Neural progenitor cell (in vitro differentiated cells): ENCODE measurements around the gene PRSS53. TPM values are rescaled to one million over a fixed set of nuclear protein-coding genes. Genes with fewer than 3 reads are reported as not detected.
"Not testable (repeated sequence)": the region's sequence is repeated elsewhere in the genome, so short reads cannot be mapped to it uniquely, and the experiment has no call there.

Experiments used
- DNase-seq: peaks from one replicate; pipeline ENCODE4 v3.0.0-alpha.2; 2016; ENCODE audit warnings: low spot score
- H2AFZ ChIP-seq: fragments of 200-600 bp; sonication (generic); replicated peaks from 2 replicates; pipeline ENCODE4 v1.6.1; 2016; ENCODE audit warnings: antibody characterized with exemption
- H3F3A ChIP-seq: fragments of 200-600 bp; sonication (generic); 2 replicates; pipeline ENCODE4 v1.6.1; 2016; ENCODE audit warnings: antibody characterized with exemption, low read depth
- H3K27ac ChIP-seq: fragments of 200-600 bp; sonication (generic); 2 replicates; pipeline ENCODE4 v1.5.1; 2016; ENCODE audit warnings: mild to moderate bottlenecking
- H3K27me3 ChIP-seq: fragments of 200-600 bp; sonication (generic); 2 replicates; pipeline ENCODE4 v1.6.1; 2016; ENCODE audit warnings: mild to moderate bottlenecking, moderate library complexity
- H3K36me3 ChIP-seq: fragments of 200-600 bp; sonication (generic); 2 replicates; pipeline ENCODE4 v1.5.1; 2016
- H3K4me1 ChIP-seq: fragments of 200-600 bp; sonication (generic); 2 replicates; pipeline ENCODE4 v1.6.1; 2016; ENCODE audit warnings: mixed run types
- H3K4me2 ChIP-seq: fragments of 200-600 bp; sonication (generic); 2 replicates; pipeline ENCODE4 v1.6.1; 2016
- H3K4me3 ChIP-seq: fragments of 200-600 bp; sonication (generic); 2 replicates; pipeline ENCODE4 v1.5.1; 2016
- H3K79me2 ChIP-seq: fragments of 200-600 bp; sonication (generic); 2 replicates; pipeline ENCODE4 v1.6.1; 2016; ENCODE audit warnings: low read depth
- H3K9ac ChIP-seq: fragments of 200-600 bp; sonication (generic); 2 replicates; pipeline ENCODE4 v1.6.1; 2016
- H3K9me3 ChIP-seq: fragments of 200-600 bp; sonication (generic); 2 replicates; pipeline ENCODE4 v1.5.1; 2016; ENCODE audit warnings: low read depth
- H4K20me1 ChIP-seq: fragments of 200-600 bp; sonication (generic); 2 replicates; pipeline ENCODE4 v1.6.1; 2016; ENCODE audit warnings: low read depth
- H3K27ac Mint-ChIP-seq: 3 replicates; pipeline ENCODE4 v1.8.0; 2021; ENCODE audit warnings: mixed read lengths
- H3K27me3 Mint-ChIP-seq: 2 replicates; pipeline ENCODE4 v1.8.0; 2022; ENCODE audit warnings: low read depth, mild to moderate bottlenecking, inconsistent platforms, moderate library complexity, mixed read lengths; ENCODE audit not compliant: insufficient read depth
- H3K36me3 Mint-ChIP-seq: 3 replicates; pipeline ENCODE4 v1.8.0; 2021; ENCODE audit warnings: mixed read lengths
- H3K4me1 Mint-ChIP-seq: 3 replicates; pipeline ENCODE4 v1.8.0; 2021; ENCODE audit warnings: mixed read lengths
- H3K4me3 Mint-ChIP-seq: 3 replicates; pipeline ENCODE4 v1.8.0; 2021; ENCODE audit warnings: mild to moderate bottlenecking, moderate library complexity, mixed read lengths
- H3K9me3 Mint-ChIP-seq: 3 replicates; pipeline ENCODE4 v1.8.0; 2020; ENCODE audit warnings: mixed read lengths
- EZH2 ChIP-seq: fragments of 200-600 bp; sonication (generic); IDR thresholded peaks from 2 replicates; pipeline ENCODE4 v1.6.1; 2017; ENCODE audit warnings: antibody characterized with exemption, mild to moderate bottlenecking, moderate library complexity
- EZH2phosphoT487 ChIP-seq: fragments of 200-600 bp; sonication (generic); IDR thresholded peaks from 2 replicates; pipeline ENCODE4 v1.6.1; 2017; ENCODE audit warnings: antibody characterized with exemption
- total RNA-seq: library from RNA; depleted of rRNA; stranded (reverse); fragments of >200 nt; gene quantifications from 2 replicates; pipeline ENCODE4 v1.2.3, GENCODE V29; 2015; ENCODE audit warnings: low replicate concordance
- TF ChIP-seq, protein P1 (sequence below): fragments of 200-600 bp; sonication (generic); IDR thresholded peaks from 2 replicates; pipeline ENCODE4 v1.5.1; 2017; ENCODE audit warnings: antibody characterized with exemption, mild to moderate bottlenecking

Gene PRSS53
- total RNA-seq: 2.3 and 7.7 TPM in 2 replicates

DNA sequence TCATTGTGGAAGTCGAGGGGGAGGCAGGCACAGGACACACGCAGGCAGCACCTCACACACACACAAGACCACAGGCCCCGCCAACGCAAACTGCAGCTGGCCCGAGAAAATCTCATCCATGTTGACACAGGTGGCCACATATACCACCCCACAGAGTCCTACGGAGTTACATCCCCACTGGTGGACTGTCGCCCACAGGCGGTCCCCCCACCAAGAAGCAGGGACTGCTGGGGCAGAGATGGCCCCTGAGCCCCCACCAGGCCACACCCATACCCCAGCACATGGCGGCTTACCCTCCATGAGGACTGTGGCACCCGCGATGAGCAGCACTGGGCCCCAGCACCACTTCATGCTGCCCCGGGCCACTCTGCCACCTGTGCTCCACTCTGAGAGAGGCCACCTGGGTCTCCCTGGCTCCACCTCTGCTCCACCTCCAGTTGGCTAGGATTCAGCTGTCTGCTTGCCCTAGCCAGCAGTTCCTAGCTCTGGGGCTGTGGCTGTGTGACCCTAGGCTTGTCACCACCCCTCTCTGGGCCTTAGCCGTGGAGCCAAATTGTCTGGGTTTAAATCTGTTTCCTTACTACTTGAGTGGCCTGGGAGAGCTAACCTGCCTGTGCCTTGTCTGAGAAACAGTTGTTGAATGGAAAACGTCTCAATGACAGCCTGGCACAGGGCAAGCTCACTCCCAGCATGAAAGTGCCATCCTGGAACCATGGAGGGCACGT is at the start of gene PRSS53:
TSS of gene PRSS53 (minus strand) at position 485 of the 725 bp plus-strand sequence. CDS start at position 351, 134 bp downstream.
- Mint-ChIP-seq H3K36me3 (peaks cover 5% of the 10 kb centered on the region), H3K27me3 (peaks cover 5% of the 10 kb centered on the region), H3K4me1 (peaks cover 5% of the 10 kb centered on the region), H3K27ac (no peak within 1 kb of the TSS), H3K4me3 (no peak within 1 kb of the TSS), H3K9me3 (no peaks in the 10 kb centered on the region)
- TF ChIP-seq EZH2 (no peak), EZH2phosphoT487 (no peak)
- TF ChIP-seq, protein P1, sequence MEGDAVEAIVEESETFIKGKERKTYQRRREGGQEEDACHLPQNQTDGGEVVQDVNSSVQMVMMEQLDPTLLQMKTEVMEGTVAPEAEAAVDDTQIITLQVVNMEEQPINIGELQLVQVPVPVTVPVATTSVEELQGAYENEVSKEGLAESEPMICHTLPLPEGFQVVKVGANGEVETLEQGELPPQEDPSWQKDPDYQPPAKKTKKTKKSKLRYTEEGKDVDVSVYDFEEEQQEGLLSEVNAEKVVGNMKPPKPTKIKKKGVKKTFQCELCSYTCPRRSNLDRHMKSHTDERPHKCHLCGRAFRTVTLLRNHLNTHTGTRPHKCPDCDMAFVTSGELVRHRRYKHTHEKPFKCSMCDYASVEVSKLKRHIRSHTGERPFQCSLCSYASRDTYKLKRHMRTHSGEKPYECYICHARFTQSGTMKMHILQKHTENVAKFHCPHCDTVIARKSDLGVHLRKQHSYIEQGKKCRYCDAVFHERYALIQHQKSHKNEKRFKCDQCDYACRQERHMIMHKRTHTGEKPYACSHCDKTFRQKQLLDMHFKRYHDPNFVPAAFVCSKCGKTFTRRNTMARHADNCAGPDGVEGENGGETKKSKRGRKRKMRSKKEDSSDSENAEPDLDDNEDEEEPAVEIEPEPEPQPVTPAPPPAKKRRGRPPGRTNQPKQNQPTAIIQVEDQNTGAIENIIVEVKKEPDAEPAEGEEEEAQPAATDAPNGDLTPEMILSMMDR: no peak
- Histone ChIP-seq H3K79me2 (peaks cover 22% of the 10 kb centered on the region), H3K4me1 (peaks cover 3% of the 10 kb centered on the region), H3K9ac (no peak within 1 kb of the TSS), H3F3A (peaks cover 4% of the 10 kb centered on the region), H3K9me3 (no peaks in the 10 kb centered on the region), H3K36me3 (no peaks in the 10 kb centered on the region), H4K20me1 (peaks cover 40% of the 10 kb centered on the region), H3K27ac (no peak within 1 kb of the TSS), H3K27me3 (no peaks in the 10 kb centered on the region), H2AFZ (no peak within 1 kb of the TSS), H3K4me2 (no peak within 1 kb of the TSS), H3K4me3 (no peak within 1 kb of the TSS)
- DNase-seq: no peak

GRCh38 chr16:31136822-31137499 is 48.2 kb upstream of the PRSS53 start:
- H3F3A ChIP-seq: peaks cover 29% of the 10 kb centered on the region
- not testable (repeated sequence) for H3K27ac Mint-ChIP-seq
- peaks cover 44% of the 10 kb centered on the region for H3K4me1 Mint-ChIP-seq

DNA sequence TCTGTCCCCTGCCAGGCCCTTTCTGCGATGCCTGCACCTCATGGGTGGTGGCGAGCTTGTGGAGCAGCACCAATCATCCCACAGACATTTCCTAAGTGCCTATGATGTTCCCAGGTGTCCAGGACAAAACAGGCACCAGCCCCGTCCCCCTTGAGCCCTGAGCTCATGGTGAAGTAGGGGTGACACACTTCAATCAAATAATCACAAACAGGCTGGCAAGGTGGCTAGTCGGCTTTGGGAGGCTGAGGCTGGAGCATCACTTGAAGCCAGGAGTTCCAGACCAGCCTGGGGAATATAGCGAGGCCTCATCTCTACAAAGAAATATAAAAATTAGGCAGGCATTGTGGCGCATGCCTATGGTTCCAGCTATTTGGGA is 47.5 kb upstream of the PRSS53 start:
- peaks cover 17% of the 10 kb centered on the region for H3K4me1 ChIP-seq
- DNase-seq: no peak
- peaks cover 6% of the 10 kb centered on the region for H4K20me1 ChIP-seq
- Mint-ChIP-seq H3K4me1 (peaks cover 38% of the 10 kb centered on the region), H3K27ac (no peak overlapping the region), H3K9me3 (no peaks in the 10 kb centered on the region), H3K4me3 (no peak overlapping the region), H3K27me3 (peaks cover 9% of the 10 kb centered on the region), H3K36me3 (peaks cover under 1% of the 10 kb centered on the region)
- no peak overlapping the region for H3K9ac ChIP-seq
- no peaks in the 10 kb centered on the region for H3K36me3 ChIP-seq
- H3K79me2 ChIP-seq: no peaks in the 10 kb centered on the region
- no peak for TF ChIP-seq EZH2phosphoT487
- no peak for TF ChIP-seq EZH2
- TF ChIP-seq, protein P1: no peak
- H3K27ac ChIP-seq: no peak overlapping the region
- H3K4me2 ChIP-seq: peak overlapping the region; percentile 86
- H3F3A ChIP-seq: peaks cover 24% of the 10 kb centered on the region
- H2AFZ ChIP-seq: no peak overlapping the region
- H3K4me3 ChIP-seq: no peak overlapping the region
- no peaks in the 10 kb centered on the region for H3K9me3 ChIP-seq
- H3K27me3 ChIP-seq: no peaks in the 10 kb centered on the region

More at GRCh38 chr16:31136822-31137499, 48.2 kb upstream of the PRSS53 start:
- H3K9me3 ChIP-seq, H3K9ac ChIP-seq, H3K4me3 Mint-ChIP-seq, H3K36me3 Mint-ChIP-seq, H3K9me3 Mint-ChIP-seq, DNase-seq, H3K4me3 ChIP-seq, H3K36me3 ChIP-seq, H3K27me3 Mint-ChIP-seq, H3K79me2 ChIP-seq, H4K20me1 ChIP-seq, H3K27me3 ChIP-seq, H3K4me2 ChIP-seq, H2AFZ ChIP-seq, H3K27ac ChIP-seq: not testable (repeated sequence)
- H3K4me1 ChIP-seq: peaks cover 22% of the 10 kb centered on the region
